ENCODE measurements around the gene ZBTB24. TPM values are rescaled to one million over a fixed set of nuclear protein-coding genes. Genes with fewer than 3 reads are reported as not detected.

ZBTB24 gene
- total RNA-seq, 1 donor from 2014 or later = 6.3 TPM

- no peak for DNase-seq (ENCODE audit: low read depth)
- no peaks in the 10 kb centered on the region for H3K27me3 ChIP-seq (ENCODE audit: control insufficient read depth, insufficient read depth, low read length)
- no peaks in the 10 kb centered on the region for H3K36me3 ChIP-seq (ENCODE audit: control insufficient read depth, insufficient read depth, low read length)
- no peak for FAIRE-seq
- H3K4me3 ChIP-seq (ENCODE audit: low read depth, low read length) = no peak overlapping the region
- TF ChIP-seq CTCF (IDR thresholded peaks at IDR 0.05; ENCODE audit: insufficient read depth, low read length, severe bottlenecking) = no peak
Measured at GRCh38 chr6:109488001-109488400, 5.0 kb upstream of the ZBTB24 start.

- no peak for FAIRE-seq
- DNase-seq (ENCODE audit: low read depth) = peak; percentile 94
- TF ChIP-seq CTCF (IDR thresholded peaks at IDR 0.05; ENCODE audit: insufficient read depth, low read length, severe bottlenecking) = no peak
- Histone ChIP-seq H3K27me3 (ENCODE audit: control insufficient read depth, insufficient read depth, low read length) (no peaks in the 10 kb centered on the region), H3K36me3 (ENCODE audit: control insufficient read depth, insufficient read depth, low read length) (peaks cover 4% of the 10 kb centered on the region), H3K4me3 (ENCODE audit: low read depth, low read length) (no peak overlapping the region)
Measured at GRCh38 chr6:109486068-109486467, 3.0 kb upstream of the ZBTB24 start.

- Histone ChIP-seq H3K27me3 (ENCODE audit: control insufficient read depth, insufficient read depth, low read length) (no peaks in the 10 kb centered on the region), H3K36me3 (ENCODE audit: control insufficient read depth, insufficient read depth, low read length) (peaks cover 7% of the 10 kb centered on the region), H3K4me3 (ENCODE audit: low read depth, low read length) (no peak overlapping the region)
- DNase-seq (ENCODE audit: low read depth) (peak; percentile 61), FAIRE-seq (no peak)
- TF ChIP-seq CTCF (IDR thresholded peaks at IDR 0.05; ENCODE audit: insufficient read depth, low read length, severe bottlenecking) = no peak
Measured at GRCh38 chr6:109485266-109485935, 2.4 kb upstream of the ZBTB24 start.

GRCh38 chr6:109484122-109484521 is 1.1 kb upstream of the ZBTB24 start:
- Histone ChIP-seq H3K4me3 (ENCODE audit: low read depth, low read length) (no peak overlapping the region), H3K36me3 (ENCODE audit: control insufficient read depth, insufficient read depth, low read length) (peaks cover 7% of the 10 kb centered on the region), H3K27me3 (ENCODE audit: control insufficient read depth, insufficient read depth, low read length) (no peaks in the 10 kb centered on the region)
- DNase-seq (ENCODE audit: low read depth) (no peak), FAIRE-seq (no peak)
- no peak for TF ChIP-seq CTCF (IDR thresholded peaks at IDR 0.05; ENCODE audit: insufficient read depth, low read length, severe bottlenecking)

GRCh38 chr6:109483735-109484057 is 677 bp upstream of the ZBTB24 start:
- H3K36me3 ChIP-seq (ENCODE audit: control insufficient read depth, insufficient read depth, low read length) = peaks cover 7% of the 10 kb centered on the region
- no peak for TF ChIP-seq CTCF (IDR thresholded peaks at IDR 0.05; ENCODE audit: insufficient read depth, low read length, severe bottlenecking)
- H3K4me3 ChIP-seq (ENCODE audit: low read depth, low read length) = peak overlapping the region; percentile 21
- FAIRE-seq (no peak), DNase-seq (ENCODE audit: low read depth) (peak; percentile 33)
- H3K27me3 ChIP-seq (ENCODE audit: control insufficient read depth, insufficient read depth, low read length) = no peaks in the 10 kb centered on the region

GRCh38 chr6:109480993-109481480 is 2.0 kb downstream of the ZBTB24 start:
- peaks cover 9% of the 10 kb centered on the region for H3K36me3 ChIP-seq (ENCODE audit: control insufficient read depth, insufficient read depth, low read length)
- H3K27me3 ChIP-seq (ENCODE audit: control insufficient read depth, insufficient read depth, low read length) = no peaks in the 10 kb centered on the region
- no peak for TF ChIP-seq CTCF (IDR thresholded peaks at IDR 0.05; ENCODE audit: insufficient read depth, low read length, severe bottlenecking)
- FAIRE-seq (no peak), DNase-seq (ENCODE audit: low read depth) (no peak)
- H3K4me3 ChIP-seq (ENCODE audit: low read depth, low read length) = no peak overlapping the region

Data from bronchial epithelial cell (primary cell).